ENCODE results near the gene SP9. TPM values are rescaled to one million over a fixed set of nuclear protein-coding genes. Genes with fewer than 3 reads are reported as not detected.

Gene SP9
- not detected for total RNA-seq

GRCh38 chr2:174334781-174335251 lies at the start of gene SP9:
Gene SP9 (plus strand): TSS chr2:174334954. CDS start chr2:174335093, 139 bp downstream.
- no peaks in the 10 kb centered on the region for H3K9me3 Mint-ChIP-seq (ENCODE audit: low read depth)
- peaks cover 28% of the 10 kb centered on the region for H3K4me1 Mint-ChIP-seq
- H3K4me3 Mint-ChIP-seq: peak within 1 kb of the TSS; percentile 59
- DNase-seq: peak; percentile 62
- peak; percentile 39 for ATAC-seq
- POLR2A ChIA-PET: no interaction called here
- H3K36me3 Mint-ChIP-seq (ENCODE audit: low read depth): no peaks in the 10 kb centered on the region
- CTCF ChIA-PET: interaction anchor here (0.5 kb wide), 1 partner anchor 21 kb away, joined by 3 read pairs; no protein-coding TSS in a partner anchor
- intact Hi-C loops (cut with DNase I, micrococcal nuclease): loop anchor here (1.0 to 10.0 kb wide), 6 partner anchors 8 to 1790 kb away; partner anchors contain the start of genes EVX2 (in 2 of the 2), HOXD8 (in 1 of the 2), HOXD9 (in 1 of the 2) and SP3 (in 1 of the 2)
- H3K27ac Mint-ChIP-seq: peak within 1 kb of the TSS; percentile 47
- peaks cover 69% of the 10 kb centered on the region for H3K27me3 Mint-ChIP-seq

- CTCF ChIA-PET: no interaction called here
- no peaks in the 10 kb centered on the region for H3K9me3 Mint-ChIP-seq (ENCODE audit: low read depth)
- DNase-seq: no peak
- H3K27ac Mint-ChIP-seq: no peak overlapping the region
- H3K4me1 Mint-ChIP-seq: no peaks in the 10 kb centered on the region
- intact Hi-C loops (cut with DNase I, micrococcal nuclease): no loop called here
- H3K4me3 Mint-ChIP-seq: no peak overlapping the region
- POLR2A ChIA-PET: no interaction called here
- no peaks in the 10 kb centered on the region for H3K36me3 Mint-ChIP-seq (ENCODE audit: low read depth)
- peaks cover 37% of the 10 kb centered on the region for H3K27me3 Mint-ChIP-seq
- no peak for ATAC-seq
These were observed 48.6 kb upstream of the SP9 start for GRCh38 chr2:174286172-174286571.

GRCh38 chr2:174292908-174293307 lies 41.8 kb upstream of the SP9 start:
- Mint-ChIP-seq H3K9me3 (ENCODE audit: low read depth) (peaks cover 5% of the 10 kb centered on the region), H3K27me3 (peaks cover 22% of the 10 kb centered on the region), H3K4me3 (no peak overlapping the region), H3K36me3 (ENCODE audit: low read depth) (peaks cover 2% of the 10 kb centered on the region), H3K27ac (no peak overlapping the region), H3K4me1 (no peaks in the 10 kb centered on the region)
- ChIA-PET POLR2A (no interaction called here), CTCF (no interaction called here)
- no peak for DNase-seq
- ATAC-seq: no peak
- intact Hi-C loops (cut with DNase I, micrococcal nuclease): no loop called here

GRCh38 chr2:174300114-174300513 lies 34.6 kb upstream of the SP9 start:
- Mint-ChIP-seq H3K9me3 (ENCODE audit: low read depth) (no peaks in the 10 kb centered on the region), H3K27me3 (peaks cover 12% of the 10 kb centered on the region), H3K27ac (no peak overlapping the region), H3K4me3 (no peak overlapping the region), H3K36me3 (ENCODE audit: low read depth) (no peaks in the 10 kb centered on the region), H3K4me1 (no peaks in the 10 kb centered on the region)
- no peak for DNase-seq
- intact Hi-C loops (cut with DNase I, micrococcal nuclease): no loop called here
- ATAC-seq: no peak
- ChIA-PET POLR2A (no interaction called here), CTCF (no interaction called here)

GRCh38 chr2:174312581-174313234 lies 22.0 kb upstream of the SP9 start:
- no peak overlapping the region for H3K4me3 Mint-ChIP-seq
- POLR2A ChIA-PET: no interaction called here
- intact Hi-C loops (cut with DNase I, micrococcal nuclease): no loop called here

GRCh38 chr2:174322149-174322548 lies 12.6 kb upstream of the SP9 start:
- Mint-ChIP-seq H3K27me3 (peaks cover 52% of the 10 kb centered on the region), H3K27ac (no peak overlapping the region), H3K4me1 (peaks cover 9% of the 10 kb centered on the region), H3K36me3 (ENCODE audit: low read depth) (no peaks in the 10 kb centered on the region), H3K4me3 (no peak overlapping the region), H3K9me3 (ENCODE audit: low read depth) (no peaks in the 10 kb centered on the region)
- DNase-seq: no peak
- no peak for ATAC-seq
- POLR2A ChIA-PET: no interaction called here
- intact Hi-C loops (cut with DNase I, micrococcal nuclease): no loop called here
- CTCF ChIA-PET: interaction anchor here (1.1 kb wide), 1 partner anchor 25 kb away, joined by 3 read pairs; no protein-coding TSS in a partner anchor

More at GRCh38 chr2:174312581-174313234, 22.0 kb upstream of the SP9 start:
- Mint-ChIP-seq H3K36me3 (ENCODE audit: low read depth) (no peaks in the 10 kb centered on the region), H3K4me1 (no peaks in the 10 kb centered on the region), H3K27me3 (peaks cover 44% of the 10 kb centered on the region), H3K9me3 (ENCODE audit: low read depth) (no peaks in the 10 kb centered on the region), H3K27ac (no peak overlapping the region)
- DNase-seq: no peak
- CTCF ChIA-PET: no interaction called here
- no peak for ATAC-seq

- no peak overlapping the region for H3K4me3 Mint-ChIP-seq
- H3K9me3 Mint-ChIP-seq (ENCODE audit: low read depth): no peaks in the 10 kb centered on the region
- H3K27ac Mint-ChIP-seq: no peak overlapping the region
- ATAC-seq (no peak), DNase-seq (no peak)
- ChIA-PET CTCF (interaction anchor here (1.1 kb wide), 1 partner anchor 24 kb away, joined by 3 read pairs; no protein-coding TSS in a partner anchor), POLR2A (no interaction called here)
- H3K27me3 Mint-ChIP-seq: peaks cover 55% of the 10 kb centered on the region
- no peaks in the 10 kb centered on the region for H3K36me3 Mint-ChIP-seq (ENCODE audit: low read depth)
- intact Hi-C loops (cut with DNase I, micrococcal nuclease): no loop called here
- H3K4me1 Mint-ChIP-seq: peaks cover 15% of the 10 kb centered on the region
These were observed 12.0 kb upstream of the SP9 start for GRCh38 chr2:174322746-174323145.

- DNase-seq: no peak
- no peak for ATAC-seq
- Mint-ChIP-seq H3K4me3 (no peak overlapping the region), H3K27me3 (peaks cover 60% of the 10 kb centered on the region), H3K27ac (no peak overlapping the region), H3K4me1 (peaks cover 27% of the 10 kb centered on the region), H3K9me3 (ENCODE audit: low read depth) (no peaks in the 10 kb centered on the region), H3K36me3 (ENCODE audit: low read depth) (no peaks in the 10 kb centered on the region)
- intact Hi-C loops (cut with DNase I, micrococcal nuclease): no loop called here
- CTCF ChIA-PET: interaction anchor here (1.0 to 3.8 kb wide), 5 partner anchors 8 to 1114 kb away, joined by 3 to 29 read pairs (median 4); no protein-coding TSS in a partner anchor
- POLR2A ChIA-PET: interaction anchor here (0.7 kb wide), 1 partner anchor 84 kb away, joined by 7 read pairs; no protein-coding TSS in a partner anchor
These were observed 10.2 kb upstream of the SP9 start for GRCh38 chr2:174324530-174324929.

- Mint-ChIP-seq H3K4me1 (peaks cover 27% of the 10 kb centered on the region), H3K4me3 (peak overlapping the region; percentile 65), H3K27me3 (peaks cover 69% of the 10 kb centered on the region), H3K9me3 (ENCODE audit: low read depth) (no peaks in the 10 kb centered on the region), H3K27ac (no peak overlapping the region), H3K36me3 (ENCODE audit: low read depth) (no peaks in the 10 kb centered on the region)
- DNase-seq (no peak), ATAC-seq (no peak)
- CTCF ChIA-PET: interaction anchor here (0.5 to 3.8 kb wide), 8 partner anchors 11 to 1115 kb away, joined by 3 to 29 read pairs (median 4); no protein-coding TSS in a partner anchor
- intact Hi-C loops (cut with DNase I, micrococcal nuclease): loop anchor here in 1 of 2 experiments (2.0 kb wide), 1 partner anchor 77 kb away; the partner anchor contains the start of gene OLA1
- POLR2A ChIA-PET: interaction anchor here (0.7 kb wide), 1 partner anchor 85 kb away, joined by 7 read pairs; no protein-coding TSS in a partner anchor
These were observed 9.2 kb upstream of the SP9 start for GRCh38 chr2:174325373-174326160.

- DNase-seq (peak; percentile 46), ATAC-seq (peak; percentile 49)
- Mint-ChIP-seq H3K36me3 (ENCODE audit: low read depth) (no peaks in the 10 kb centered on the region), H3K27me3 (peaks cover 74% of the 10 kb centered on the region), H3K27ac (no peak overlapping the region), H3K4me3 (peak overlapping the region; percentile 65), H3K9me3 (ENCODE audit: low read depth) (no peaks in the 10 kb centered on the region), H3K4me1 (peaks cover 27% of the 10 kb centered on the region)
- POLR2A ChIA-PET: no interaction called here
- CTCF ChIA-PET: interaction anchor here (0.5 to 3.8 kb wide), 8 partner anchors 10 to 249 kb away, joined by 3 to 29 read pairs (median 4); no protein-coding TSS in a partner anchor
- intact Hi-C loops (cut with DNase I, micrococcal nuclease): loop anchor here in 1 of 2 experiments (2.0 kb wide), 1 partner anchor 78 kb away; the partner anchor contains the start of gene OLA1
These were observed 8.4 kb upstream of the SP9 start for GRCh38 chr2:174326161-174327020.
